Neural progenitor cell (in vitro differentiated cells): ENCODE measurements around the gene CSF3R. TPM values are rescaled to one million over a fixed set of nuclear protein-coding genes. Genes with fewer than 3 reads are reported as not detected.

Experiments
- DNase-seq: peaks from one replicate; pipeline ENCODE4 v3.0.0-alpha.2; 2016; ENCODE audit warnings: low spot score
- H2AFZ ChIP-seq: fragments of 200-600 bp; sonication (generic); replicated peaks from 2 replicates; pipeline ENCODE4 v1.6.1; 2016; ENCODE audit warnings: antibody characterized with exemption
- H3F3A ChIP-seq: fragments of 200-600 bp; sonication (generic); 2 replicates; pipeline ENCODE4 v1.6.1; 2016; ENCODE audit warnings: antibody characterized with exemption, low read depth
- H3K27ac ChIP-seq: fragments of 200-600 bp; sonication (generic); 2 replicates; pipeline ENCODE4 v1.5.1; 2016; ENCODE audit warnings: mild to moderate bottlenecking
- H3K27me3 ChIP-seq: fragments of 200-600 bp; sonication (generic); 2 replicates; pipeline ENCODE4 v1.6.1; 2016; ENCODE audit warnings: mild to moderate bottlenecking, moderate library complexity
- H3K36me3 ChIP-seq: fragments of 200-600 bp; sonication (generic); 2 replicates; pipeline ENCODE4 v1.5.1; 2016
- H3K4me1 ChIP-seq: fragments of 200-600 bp; sonication (generic); 2 replicates; pipeline ENCODE4 v1.6.1; 2016; ENCODE audit warnings: mixed run types
- H3K4me2 ChIP-seq: fragments of 200-600 bp; sonication (generic); 2 replicates; pipeline ENCODE4 v1.6.1; 2016
- H3K4me3 ChIP-seq: fragments of 200-600 bp; sonication (generic); 2 replicates; pipeline ENCODE4 v1.5.1; 2016
- H3K79me2 ChIP-seq: fragments of 200-600 bp; sonication (generic); 2 replicates; pipeline ENCODE4 v1.6.1; 2016; ENCODE audit warnings: low read depth
- H3K9ac ChIP-seq: fragments of 200-600 bp; sonication (generic); 2 replicates; pipeline ENCODE4 v1.6.1; 2016
- H3K9me3 ChIP-seq: fragments of 200-600 bp; sonication (generic); 2 replicates; pipeline ENCODE4 v1.5.1; 2016; ENCODE audit warnings: low read depth
- H4K20me1 ChIP-seq: fragments of 200-600 bp; sonication (generic); 2 replicates; pipeline ENCODE4 v1.6.1; 2016; ENCODE audit warnings: low read depth
- H3K27ac Mint-ChIP-seq: 3 replicates; pipeline ENCODE4 v1.8.0; 2021; ENCODE audit warnings: mixed read lengths
- H3K27me3 Mint-ChIP-seq: 2 replicates; pipeline ENCODE4 v1.8.0; 2022; ENCODE audit warnings: low read depth, mild to moderate bottlenecking, inconsistent platforms, moderate library complexity, mixed read lengths; ENCODE audit not compliant: insufficient read depth
- H3K36me3 Mint-ChIP-seq: 3 replicates; pipeline ENCODE4 v1.8.0; 2021; ENCODE audit warnings: mixed read lengths
- H3K4me1 Mint-ChIP-seq: 3 replicates; pipeline ENCODE4 v1.8.0; 2021; ENCODE audit warnings: mixed read lengths
- H3K4me3 Mint-ChIP-seq: 3 replicates; pipeline ENCODE4 v1.8.0; 2021; ENCODE audit warnings: mild to moderate bottlenecking, moderate library complexity, mixed read lengths
- H3K9me3 Mint-ChIP-seq: 3 replicates; pipeline ENCODE4 v1.8.0; 2020; ENCODE audit warnings: mixed read lengths
- CTCF ChIP-seq: fragments of 200-600 bp; sonication (generic); IDR thresholded peaks from 2 replicates; pipeline ENCODE4 v1.5.1; 2017; ENCODE audit warnings: antibody characterized with exemption, mild to moderate bottlenecking
- EZH2 ChIP-seq: fragments of 200-600 bp; sonication (generic); IDR thresholded peaks from 2 replicates; pipeline ENCODE4 v1.6.1; 2017; ENCODE audit warnings: antibody characterized with exemption, mild to moderate bottlenecking, moderate library complexity
- EZH2phosphoT487 ChIP-seq: fragments of 200-600 bp; sonication (generic); IDR thresholded peaks from 2 replicates; pipeline ENCODE4 v1.6.1; 2017; ENCODE audit warnings: antibody characterized with exemption
- total RNA-seq: library from RNA; depleted of rRNA; stranded (reverse); fragments of >200 nt; gene quantifications from 2 replicates; pipeline ENCODE4 v1.2.3, GENCODE V29; 2015; ENCODE audit warnings: low replicate concordance

Gene CSF3R
- total RNA-seq, 1 donor from 2014 or later: not detected

DNA sequence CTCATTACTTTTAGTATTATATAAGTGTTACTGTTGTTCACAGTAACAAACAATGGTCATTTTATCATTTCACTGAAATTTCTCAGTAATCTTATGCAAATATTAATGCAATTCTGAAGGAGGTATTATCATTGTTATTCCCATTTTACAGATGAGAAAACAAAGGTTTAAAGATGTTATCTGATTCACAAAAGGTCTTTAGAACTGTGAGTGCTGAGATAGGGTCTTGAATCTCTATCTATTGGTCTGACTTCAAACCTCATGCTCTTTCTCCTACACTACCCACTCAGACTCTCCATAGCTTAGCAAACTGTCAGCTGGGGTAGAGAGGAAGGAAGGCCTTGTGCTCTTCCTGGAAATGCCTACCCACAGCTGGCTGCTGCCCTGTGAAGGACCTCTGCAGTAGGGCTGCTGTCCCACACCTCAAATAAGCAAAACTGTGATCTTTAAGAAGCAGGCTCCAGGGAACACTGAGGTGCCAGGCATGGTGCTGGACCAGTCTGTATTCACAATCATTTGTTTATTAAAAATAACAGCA is 26.3 kb downstream of the CSF3R start:
- no peak overlapping the region for H3K4me2 ChIP-seq
- no peaks in the 10 kb centered on the region for H3K4me1 ChIP-seq
- H2AFZ ChIP-seq: no peak overlapping the region
- no peak overlapping the region for H3K27ac ChIP-seq
- H3K79me2 ChIP-seq: no peaks in the 10 kb centered on the region
- H3K36me3 ChIP-seq: no peaks in the 10 kb centered on the region
- Mint-ChIP-seq H3K4me1 (peaks cover 6% of the 10 kb centered on the region), H3K9me3 (no peaks in the 10 kb centered on the region), H3K27me3 (peaks cover 3% of the 10 kb centered on the region), H3K36me3 (peaks cover 6% of the 10 kb centered on the region), H3K27ac (no peak overlapping the region), H3K4me3 (no peak overlapping the region)
- H4K20me1 ChIP-seq: no peaks in the 10 kb centered on the region
- H3K9me3 ChIP-seq: no peaks in the 10 kb centered on the region
- DNase-seq: no peak
- no peaks in the 10 kb centered on the region for H3K27me3 ChIP-seq
- TF ChIP-seq EZH2phosphoT487 (no peak), CTCF (no peak), EZH2 (no peak)
- peaks cover 5% of the 10 kb centered on the region for H3F3A ChIP-seq
- H3K4me3 ChIP-seq: no peak overlapping the region
- no peak overlapping the region for H3K9ac ChIP-seq

DNA sequence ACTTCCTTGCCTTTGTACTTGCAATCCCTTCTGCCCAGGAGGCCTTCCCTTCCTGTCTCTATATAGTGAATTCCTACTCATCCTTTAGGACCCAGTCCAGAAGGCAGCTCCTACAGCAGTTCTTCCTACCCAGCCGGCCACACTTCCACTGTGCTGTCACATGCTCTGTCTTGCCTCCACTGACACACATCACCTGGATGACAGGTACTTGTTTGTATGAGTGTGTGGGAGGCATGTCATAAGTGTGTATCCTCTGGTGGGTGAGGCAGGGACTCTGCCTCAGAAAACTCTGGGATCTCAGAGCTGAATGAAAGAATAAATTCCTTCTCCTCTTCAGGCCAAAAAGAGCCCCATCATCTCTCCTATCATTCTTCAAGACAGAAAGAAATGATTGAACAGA is 27.3 kb downstream of the CSF3R start:
- Mint-ChIP-seq H3K4me3 (no peak overlapping the region), H3K36me3 (peaks cover 2% of the 10 kb centered on the region), H3K9me3 (no peaks in the 10 kb centered on the region), H3K27ac (no peak overlapping the region), H3K27me3 (no peaks in the 10 kb centered on the region), H3K4me1 (peaks cover 10% of the 10 kb centered on the region)
- H3K79me2 ChIP-seq: no peaks in the 10 kb centered on the region
- H3K27me3 ChIP-seq: no peaks in the 10 kb centered on the region
- no peak overlapping the region for H3K9ac ChIP-seq
- H3F3A ChIP-seq: peaks cover 11% of the 10 kb centered on the region
- no peak overlapping the region for H3K4me2 ChIP-seq
- no peaks in the 10 kb centered on the region for H4K20me1 ChIP-seq
- no peaks in the 10 kb centered on the region for H3K9me3 ChIP-seq
- H3K36me3 ChIP-seq: no peaks in the 10 kb centered on the region
- H3K27ac ChIP-seq: no peak overlapping the region
- H2AFZ ChIP-seq: no peak overlapping the region
- no peaks in the 10 kb centered on the region for H3K4me1 ChIP-seq
- no peak overlapping the region for H3K4me3 ChIP-seq
- DNase-seq: no peak
- TF ChIP-seq CTCF (no peak), EZH2 (no peak), EZH2phosphoT487 (no peak)

- peaks cover 2% of the 10 kb centered on the region for H3K36me3 Mint-ChIP-seq
- TF ChIP-seq CTCF (no peak), EZH2 (no peak), EZH2phosphoT487 (no peak)
- Histone ChIP-seq H3K79me2 (no peaks in the 10 kb centered on the region), H3K36me3 (no peaks in the 10 kb centered on the region), H3K4me3 (no peak overlapping the region), H3K4me1 (no peaks in the 10 kb centered on the region), H3K9ac (no peak overlapping the region), H3K9me3 (no peaks in the 10 kb centered on the region), H3K27ac (no peak overlapping the region), H2AFZ (no peak overlapping the region), H3F3A (peaks cover 11% of the 10 kb centered on the region), H3K27me3 (no peaks in the 10 kb centered on the region), H3K4me2 (no peak overlapping the region), H4K20me1 (no peaks in the 10 kb centered on the region)
- H3K4me3 Mint-ChIP-seq: no peak overlapping the region
- no peak for DNase-seq
- peak overlapping the region; percentile 42 for H3K27ac Mint-ChIP-seq
- H3K9me3 Mint-ChIP-seq: no peaks in the 10 kb centered on the region
- H3K4me1 Mint-ChIP-seq: peaks cover 20% of the 10 kb centered on the region
- H3K27me3 Mint-ChIP-seq: no peaks in the 10 kb centered on the region
These were observed 28.9 kb downstream of the CSF3R start for GRCh38 chr1:36453600-36454388.
